Measurements from ENCODE around the gene CADPS2. TPM values are rescaled to one million over a fixed set of nuclear protein-coding genes. Genes with fewer than 3 reads are reported as not detected.

Gene CADPS2
- total RNA-seq, 1 donor from 2014 or later = 4.3 TPM

DNA sequence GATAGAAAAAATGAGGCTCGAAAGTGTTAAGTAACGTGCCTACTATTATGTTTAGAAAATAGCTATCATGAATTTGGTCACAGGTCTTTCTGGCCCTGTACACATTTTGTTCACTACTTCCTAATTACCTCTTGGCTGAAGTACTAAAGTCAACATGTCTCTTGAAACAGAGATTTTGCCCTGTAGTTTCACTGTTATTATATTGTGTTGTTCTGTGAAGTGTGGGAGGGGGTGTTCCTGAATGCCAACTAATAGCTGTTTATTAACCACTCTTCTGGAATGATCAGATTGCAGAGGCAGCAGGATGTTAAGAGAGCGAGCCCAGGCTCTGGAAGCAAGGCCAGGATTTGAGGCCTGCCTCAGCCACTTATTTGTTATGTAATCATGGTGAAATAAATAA, 259.5 kb downstream of the CADPS2 start:
- H3K9me3 Mint-ChIP-seq (ENCODE audit: low read depth) = no peaks in the 10 kb centered on the region
- H3K4me1 Mint-ChIP-seq (ENCODE audit: low read depth) = peaks cover 3% of the 10 kb centered on the region
- no peaks in the 10 kb centered on the region for H3K36me3 Mint-ChIP-seq (ENCODE audit: insufficient read depth)
- DNase-seq (ENCODE audit: low spot score, unreplicated experiment) = no peak
- no peak overlapping the region for H3K27ac Mint-ChIP-seq
- H3K27me3 Mint-ChIP-seq = no peaks in the 10 kb centered on the region
- H3K4me3 Mint-ChIP-seq (ENCODE audit: low read depth) = no peak overlapping the region
- TF ChIP-seq, protein P1, sequence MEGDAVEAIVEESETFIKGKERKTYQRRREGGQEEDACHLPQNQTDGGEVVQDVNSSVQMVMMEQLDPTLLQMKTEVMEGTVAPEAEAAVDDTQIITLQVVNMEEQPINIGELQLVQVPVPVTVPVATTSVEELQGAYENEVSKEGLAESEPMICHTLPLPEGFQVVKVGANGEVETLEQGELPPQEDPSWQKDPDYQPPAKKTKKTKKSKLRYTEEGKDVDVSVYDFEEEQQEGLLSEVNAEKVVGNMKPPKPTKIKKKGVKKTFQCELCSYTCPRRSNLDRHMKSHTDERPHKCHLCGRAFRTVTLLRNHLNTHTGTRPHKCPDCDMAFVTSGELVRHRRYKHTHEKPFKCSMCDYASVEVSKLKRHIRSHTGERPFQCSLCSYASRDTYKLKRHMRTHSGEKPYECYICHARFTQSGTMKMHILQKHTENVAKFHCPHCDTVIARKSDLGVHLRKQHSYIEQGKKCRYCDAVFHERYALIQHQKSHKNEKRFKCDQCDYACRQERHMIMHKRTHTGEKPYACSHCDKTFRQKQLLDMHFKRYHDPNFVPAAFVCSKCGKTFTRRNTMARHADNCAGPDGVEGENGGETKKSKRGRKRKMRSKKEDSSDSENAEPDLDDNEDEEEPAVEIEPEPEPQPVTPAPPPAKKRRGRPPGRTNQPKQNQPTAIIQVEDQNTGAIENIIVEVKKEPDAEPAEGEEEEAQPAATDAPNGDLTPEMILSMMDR (IDR thresholded peaks at IDR 0.05; ENCODE audit: unreplicated experiment) = no peak

DNA sequence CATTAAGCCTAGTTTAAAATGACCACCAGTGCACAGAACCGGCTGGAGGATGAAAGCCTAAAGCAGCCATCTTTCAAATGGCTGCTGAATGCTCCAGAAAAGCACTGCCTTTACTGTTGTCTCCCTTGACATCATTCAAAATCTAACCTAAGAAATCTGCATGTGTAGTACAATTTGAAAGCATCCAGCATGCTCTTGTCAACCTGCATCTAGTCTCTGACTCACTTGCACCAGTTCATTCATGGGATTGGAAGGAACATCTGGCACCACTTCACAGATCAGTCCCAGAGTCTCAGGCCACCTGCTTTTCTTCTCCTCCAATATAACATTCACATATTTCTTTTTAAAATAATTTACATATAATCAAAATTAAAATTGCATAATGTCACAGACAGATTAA, 263.6 kb downstream of the CADPS2 start:
- Mint-ChIP-seq H3K36me3 (ENCODE audit: insufficient read depth) (no peaks in the 10 kb centered on the region), H3K4me3 (ENCODE audit: low read depth) (no peak overlapping the region), H3K27ac (no peak overlapping the region), H3K4me1 (ENCODE audit: low read depth) (no peaks in the 10 kb centered on the region), H3K9me3 (ENCODE audit: low read depth) (no peaks in the 10 kb centered on the region), H3K27me3 (no peaks in the 10 kb centered on the region)
- TF ChIP-seq, protein P1 (IDR thresholded peaks at IDR 0.05; ENCODE audit: unreplicated experiment) = no peak
- DNase-seq (ENCODE audit: low spot score, unreplicated experiment) = no peak

DNA sequence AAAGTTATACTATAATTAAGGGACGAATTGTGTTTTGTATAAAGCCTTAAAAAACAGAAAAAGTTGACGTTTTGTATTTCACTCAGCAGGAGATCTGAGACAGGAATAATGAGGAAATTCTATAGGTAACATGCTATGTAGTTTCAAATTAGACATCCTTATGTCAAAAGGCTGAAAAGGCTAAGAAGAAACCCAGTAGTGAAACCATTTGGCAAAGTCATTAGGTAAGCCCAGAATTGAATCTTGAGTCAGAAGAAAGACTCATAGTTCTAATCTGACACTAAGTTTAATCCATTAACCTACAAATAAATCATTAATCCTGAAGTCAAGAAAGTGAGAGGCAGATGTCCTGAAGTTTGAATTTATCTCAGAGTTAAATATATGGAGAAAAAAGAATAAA, 266.6 kb downstream of the CADPS2 start:
- Mint-ChIP-seq H3K27me3 (no peaks in the 10 kb centered on the region), H3K9me3 (ENCODE audit: low read depth) (no peaks in the 10 kb centered on the region), H3K4me3 (ENCODE audit: low read depth) (no peak overlapping the region), H3K27ac (no peak overlapping the region), H3K36me3 (ENCODE audit: insufficient read depth) (no peaks in the 10 kb centered on the region), H3K4me1 (ENCODE audit: low read depth) (no peaks in the 10 kb centered on the region)
- no peak for DNase-seq (ENCODE audit: low spot score, unreplicated experiment)
- TF ChIP-seq, protein P1 (IDR thresholded peaks at IDR 0.05; ENCODE audit: unreplicated experiment) = no peak

DNA sequence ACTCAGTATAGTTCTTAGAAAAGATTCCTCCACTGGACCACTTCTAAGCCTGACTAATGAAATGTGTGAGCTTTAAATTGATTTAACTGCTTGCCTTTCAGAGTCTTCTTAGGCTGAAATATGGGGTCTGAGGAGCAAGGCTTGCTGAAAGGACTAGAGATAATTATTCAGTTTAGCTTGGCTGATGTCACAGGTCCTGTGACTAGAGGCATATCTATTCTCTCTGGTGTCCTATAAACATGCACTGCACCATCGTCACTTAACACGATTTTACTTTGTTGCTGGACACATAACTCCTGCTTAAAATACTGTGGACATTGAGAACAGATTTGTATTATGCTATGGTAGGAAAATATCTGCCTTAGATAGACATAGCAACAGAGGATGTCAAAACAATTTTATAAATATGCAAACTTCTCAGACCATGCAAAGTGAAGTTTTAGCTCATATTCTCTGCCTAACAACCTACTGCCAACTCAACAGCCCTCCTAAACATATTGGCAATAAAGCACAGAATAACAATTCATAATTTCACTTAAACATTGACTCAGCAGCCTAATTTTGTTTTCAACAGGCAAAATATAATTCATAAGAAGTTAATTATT, 267.6 kb downstream of the CADPS2 start:
- DNase-seq (ENCODE audit: low spot score, unreplicated experiment) = no peak
- Mint-ChIP-seq H3K27me3 (no peaks in the 10 kb centered on the region), H3K4me3 (ENCODE audit: low read depth) (no peak overlapping the region), H3K4me1 (ENCODE audit: low read depth) (no peaks in the 10 kb centered on the region), H3K36me3 (ENCODE audit: insufficient read depth) (no peaks in the 10 kb centered on the region), H3K9me3 (ENCODE audit: low read depth) (no peaks in the 10 kb centered on the region), H3K27ac (no peak overlapping the region)
- TF ChIP-seq, protein P1 (IDR thresholded peaks at IDR 0.05; ENCODE audit: unreplicated experiment) = no peak

DNA sequence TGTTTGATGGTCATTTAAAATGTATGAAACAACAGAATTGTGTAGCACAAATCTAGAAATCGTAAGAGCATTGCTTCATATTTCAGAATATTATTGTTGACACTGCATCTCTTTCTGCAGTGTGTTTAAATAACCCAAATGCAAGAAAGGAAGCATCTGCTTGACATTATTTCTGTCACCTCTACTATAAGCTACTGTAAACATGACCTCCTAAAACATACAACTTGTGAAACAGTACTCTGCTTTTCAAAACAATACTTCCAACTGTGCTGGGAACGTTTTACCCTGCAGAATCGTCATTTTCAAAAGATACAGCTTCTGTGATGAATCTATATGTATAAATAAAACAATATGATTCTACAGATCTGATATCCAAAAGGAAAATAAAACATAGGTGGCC, 269.3 kb downstream of the CADPS2 start:
- Mint-ChIP-seq H3K27me3 (no peaks in the 10 kb centered on the region), H3K4me1 (ENCODE audit: low read depth) (no peaks in the 10 kb centered on the region), H3K4me3 (ENCODE audit: low read depth) (no peak overlapping the region), H3K27ac (no peak overlapping the region), H3K9me3 (ENCODE audit: low read depth) (no peaks in the 10 kb centered on the region), H3K36me3 (ENCODE audit: insufficient read depth) (no peaks in the 10 kb centered on the region)
- no peak for DNase-seq (ENCODE audit: low spot score, unreplicated experiment)
- TF ChIP-seq, protein P1 (IDR thresholded peaks at IDR 0.05; ENCODE audit: unreplicated experiment) = no peak

All from progenitor cell of endocrine pancreas (in vitro differentiated cells).